Panc1 (cell line): ENCODE measurements around the gene CIC. TPM values are rescaled to one million over a fixed set of nuclear protein-coding genes. Genes with fewer than 3 reads are reported as not detected.

Experiments
- ATAC-seq: fragments of 200-7000 bp; cut with Tn5 transposase; 2 replicates; pipeline ENCODE4 v1.9.1; 2020; ENCODE audit warnings: mild to moderate bottlenecking, moderate library complexity
- BruUV-seq: library from RNA; stranded (reverse); fragments of 400-500 nt; replicated peaks from 2 replicates; lab custom pipeline; 2021; lab: Mats Ljungman, UMichigan
- CTCF ChIA-PET: fragments of 300-600 bp; sonication (Branson Sonifier 250); formaldehyde crosslinking; loops from one replicate; lab custom pipeline; 2022; ENCODE audit warnings: antibody characterized with exemption; lab: Charles Lee
- POLR2A ChIA-PET: fragments of 300-600 bp; sonication (Branson Sonifier 250); formaldehyde crosslinking; loops from one replicate; lab custom pipeline; 2022; ENCODE audit warnings: antibody characterized with exemption; lab: Charles Lee
- DNase-seq: peaks from one replicate; pipeline ENCODE4 v3.0.0-alpha.2; 2010; ENCODE audit warnings: low read depth, low spot score
- H3K27ac ChIP-seq: 2 replicates; pipeline ENCODE4 v1.5.1; 2011; ENCODE audit warnings: mild to moderate bottlenecking, low read length, inconsistent platforms
- H3K27me3 ChIP-seq: fragments of 200-500 bp; sonication (Bioruptor generic); 2 replicates; pipeline ENCODE4 v1.6.0; 2014; ENCODE audit warnings: low read length, inconsistent platforms; ENCODE audit not compliant: control insufficient read depth, insufficient read depth
- H3K36me3 ChIP-seq: fragments of 200-500 bp; sonication (Bioruptor generic); 2 replicates; pipeline ENCODE4 v1.5.1; 2014; ENCODE audit warnings: inconsistent platforms, mild to moderate bottlenecking, low read length, moderate library complexity; ENCODE audit not compliant: control insufficient read depth, insufficient read depth
- H3K4me1 ChIP-seq: 2 replicates; pipeline ENCODE4 v1.5.1; 2011; ENCODE audit warnings: inconsistent platforms, mild to moderate bottlenecking, low read length, moderate library complexity; ENCODE audit not compliant: control insufficient read depth, insufficient read depth
- H3K4me3 ChIP-seq, 2 experiments: 2 replicates each; pipeline ENCODE4 v1.5.1; 2011 to 2012; ENCODE audit warnings: low read depth in 2 of 2, low read length in 2 of 2, mild to moderate bottlenecking in 2 of 2, inconsistent platforms in 1 of 2, moderate library complexity in 1 of 2
- H3K9me3 ChIP-seq: fragments of 200-500 bp; sonication (Bioruptor generic); 2 replicates; pipeline ENCODE4 v1.5.1; 2014; ENCODE audit warnings: low read depth, mild to moderate bottlenecking, inconsistent platforms, low read length, moderate library complexity; ENCODE audit not compliant: control insufficient read depth, insufficient read depth
- CTCF ChIP-seq: fragments of 450-650 bp; IDR thresholded peaks from 2 replicates; pipeline ENCODE4 v1.5.1; 2017; ENCODE audit warnings: mild to moderate bottlenecking
- POLR2AphosphoS5 ChIP-seq: IDR thresholded peaks from 2 replicates; pipeline ENCODE4 v1.6.1; 2012; ENCODE audit warnings: mild to moderate bottlenecking, low read depth, low read length, moderate library complexity
- REST ChIP-seq, 2 experiments: IDR thresholded peaks; 2 replicates each; pipeline ENCODE4 v1.6.1; 2011 to 2012; ENCODE audit warnings: low read depth in 2 of 2, control low read depth in 1 of 2, low read length in 1 of 2, mild to moderate bottlenecking in 1 of 2, moderate library complexity in 1 of 2; ENCODE audit not compliant: insufficient read depth in 1 of 2
- SIN3A ChIP-seq: IDR thresholded peaks from 2 replicates; pipeline ENCODE4 v1.6.1; 2012; ENCODE audit warnings: low read depth, mild to moderate bottlenecking, low read length, moderate library complexity, borderline replicate concordance; ENCODE audit not compliant: insufficient read depth
- TCF7L2 ChIP-seq: IDR thresholded peaks from 2 replicates; pipeline ENCODE4 v1.6.1; 2011; ENCODE audit warnings: mild to moderate bottlenecking, low read depth, low read length, inconsistent platforms
- in situ Hi-C: cut with HindIII; loops from 2 replicates; pipeline ENCODE4 v1.10.0; 2016; ENCODE audit warnings: low sequenced_read_pairs, low pct_unique_long_range_greater_than_20kb
- intact Hi-C: fragments of 100-400 bp; cut with micrococcal nuclease; formaldehyde crosslinking; loops from one replicate; pipeline ENCODE4 v1.10.0; 2022; ENCODE audit not compliant: unreplicated experiment
- total RNA-seq: library from RNA; stranded (reverse); gene quantifications from one replicate; pipeline ENCODE4 v1.2.1, GENCODE V29; 2021; ENCODE audit not compliant: unreplicated experiment

The CIC gene
- total RNA-seq, 1 experiment from 2014 or later = 67.4 TPM

- ChIA-PET POLR2A (no interaction called here), CTCF (no interaction called here)
- ATAC-seq = peak; percentile 53
- H3K27ac ChIP-seq = peak within 1 kb of the TSS; percentile 79
- no peaks in the 10 kb centered on the region for H3K27me3 ChIP-seq
- H3K9me3 ChIP-seq = no peaks in the 10 kb centered on the region
- peak within 1 kb of the TSS; percentile 76 to 77 for H3K4me3 ChIP-seq
- TF ChIP-seq REST (IDR thresholded peaks at IDR 0.05; ENCODE audit: insufficient read depth in 1 of 2, low read depth in 2 of 2, low read length in 1 of 2) (no peak), POLR2AphosphoS5 (no peak), TCF7L2 (no peak), SIN3A (no peak), CTCF (no peak)
- BruUV-seq = TSS peak; percentile 85
- in situ Hi-C loops = no loop called here
- no peak for DNase-seq
- intact Hi-C loops = no loop called here
- H3K4me1 ChIP-seq = peaks cover 13% of the 10 kb centered on the region
- H3K36me3 ChIP-seq = no peaks in the 10 kb centered on the region; the same call in 1 of the 2 replicates
Observed at GRCh38 chr19:42301646-42302203, 32.7 kb downstream of the CIC start, which contains the start of gene PRR19. Gene PRR19, plus strand, starts transcription at chr19:42302132. Its CDS starts 7,453 bp downstream, at chr19:42309585.

- CTCF ChIA-PET = no interaction called here
- in situ Hi-C loops (no loop called here), intact Hi-C loops (no loop called here)
- Histone ChIP-seq H3K4me3 (peak overlapping the region; percentile 76 to 77), H3K27ac (peak overlapping the region; percentile 79), H3K36me3 (no peaks in the 10 kb centered on the region; the same call in 1 of the 2 replicates), H3K4me1 (peaks cover 13% of the 10 kb centered on the region), H3K9me3 (no peaks in the 10 kb centered on the region), H3K27me3 (no peaks in the 10 kb centered on the region)
- DNase-seq = no peak
- no peak for TF ChIP-seq POLR2AphosphoS5
- no peak for TF ChIP-seq CTCF
- TF ChIP-seq REST (IDR thresholded peaks at IDR 0.05; ENCODE audit: insufficient read depth in 1 of 2, low read depth in 2 of 2, low read length in 1 of 2) = no peak
- no peak for TF ChIP-seq TCF7L2
- TF ChIP-seq SIN3A = no peak
- BruUV-seq = no TSS peak
- POLR2A ChIA-PET = no interaction called here
- ATAC-seq = no peak
Observed at GRCh38 chr19:42303101-42303464, 34.0 kb downstream of the CIC start.
